Smooth muscle cell of trachea (primary cell): Measurements from ENCODE around the gene ATP6V1G1. TPM values are rescaled to one million over a fixed set of nuclear protein-coding genes. Genes with fewer than 3 reads are reported as not detected.

Source experiments
- total RNA-seq: library from RNA; depleted of rRNA; stranded (reverse); fragments of >200 nt; gene quantifications from 2 replicates; pipeline ENCODE4 v1.2.1, GENCODE V29; 2014

The ATP6V1G1 gene
- 97.1 and 106 TPM in 2 replicates for total RNA-seq

GRCh38 chr9:114587345-114588202 lies at the start of gene ATP6V1G1:
Gene ATP6V1G1, plus strand, starts transcription at chr9:114587769. Its CDS starts 70 bp downstream, at chr9:114587839.

Other genes with a start within 250 kb of the ATP6V1G1 start
- gene AKNA, start 199.8 kb upstream of the ATP6V1G1 start, total RNA-seq = 8.9 and 10.4 TPM in 2 replicates
- gene WHRN, start 82.3 kb upstream of the ATP6V1G1 start, total RNA-seq = 0.73 and 4.0 TPM in 2 replicates
- gene TMEM268, start 23.5 kb downstream of the ATP6V1G1 start, total RNA-seq = 2.8 and 5.0 TPM in 2 replicates
- gene TEX53, start 70.0 kb downstream of the ATP6V1G1 start, total RNA-seq = not detected in 2 replicates
- not detected in 2 replicates for gene TEX48, start 94.4 kb downstream of the ATP6V1G1 start, total RNA-seq
- 0.44 and 0.99 TPM in 2 replicates for gene TNFSF15, start 218.3 kb downstream of the ATP6V1G1 start, total RNA-seq